ENCODE measurements around the gene MED1. TPM values are rescaled to one million over a fixed set of nuclear protein-coding genes. Genes with fewer than 3 reads are reported as not detected.
A peak's percentile ranks its signal among the peaks of the same experiment; 100 is the strongest.

Gene MED1
- total and polyA plus RNA-seq, 7 donors: 4.2 to 22.5 (median 18.3) TPM

DNA sequence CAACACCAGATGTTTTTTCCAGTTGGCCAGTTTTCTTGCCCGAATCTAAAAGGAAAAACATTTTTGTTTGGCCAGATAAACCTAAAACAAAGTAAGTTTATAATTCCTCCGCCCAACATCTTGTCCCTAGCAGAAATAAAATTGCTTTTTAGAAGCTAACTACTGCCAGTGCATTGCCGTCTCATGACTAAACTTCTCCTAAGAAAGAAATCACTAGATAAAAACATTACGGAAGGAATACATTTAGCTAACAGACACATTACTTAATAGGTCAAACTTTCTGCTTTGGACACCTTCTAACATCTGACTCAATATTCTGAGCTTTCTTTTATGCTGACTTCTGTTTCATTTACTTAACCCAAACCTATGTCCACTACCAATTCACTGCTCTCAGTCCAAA, 85.8 kb downstream of the MED1 start:
- H3K27ac ChIP-seq: peak overlapping the region; percentile 39 to 73 (median 56)
- no peak for DNase-seq
- peaks cover 0 to 33% (median 25%) of the 10 kb centered on the region in 4 donors for H3K4me1 ChIP-seq
- intact Hi-C loops (cut with DNase I): no loop called here
- TF ChIP-seq POLR2AphosphoS5 (IDR thresholded peaks at IDR 0.05) (peak in 1 of 4 donors; percentile 32), EP300 (IDR thresholded peaks at IDR 0.05) (no peak), POLR2A (IDR thresholded peaks at IDR 0.05) (no peak)
- TF ChIP-seq, protein P1, sequence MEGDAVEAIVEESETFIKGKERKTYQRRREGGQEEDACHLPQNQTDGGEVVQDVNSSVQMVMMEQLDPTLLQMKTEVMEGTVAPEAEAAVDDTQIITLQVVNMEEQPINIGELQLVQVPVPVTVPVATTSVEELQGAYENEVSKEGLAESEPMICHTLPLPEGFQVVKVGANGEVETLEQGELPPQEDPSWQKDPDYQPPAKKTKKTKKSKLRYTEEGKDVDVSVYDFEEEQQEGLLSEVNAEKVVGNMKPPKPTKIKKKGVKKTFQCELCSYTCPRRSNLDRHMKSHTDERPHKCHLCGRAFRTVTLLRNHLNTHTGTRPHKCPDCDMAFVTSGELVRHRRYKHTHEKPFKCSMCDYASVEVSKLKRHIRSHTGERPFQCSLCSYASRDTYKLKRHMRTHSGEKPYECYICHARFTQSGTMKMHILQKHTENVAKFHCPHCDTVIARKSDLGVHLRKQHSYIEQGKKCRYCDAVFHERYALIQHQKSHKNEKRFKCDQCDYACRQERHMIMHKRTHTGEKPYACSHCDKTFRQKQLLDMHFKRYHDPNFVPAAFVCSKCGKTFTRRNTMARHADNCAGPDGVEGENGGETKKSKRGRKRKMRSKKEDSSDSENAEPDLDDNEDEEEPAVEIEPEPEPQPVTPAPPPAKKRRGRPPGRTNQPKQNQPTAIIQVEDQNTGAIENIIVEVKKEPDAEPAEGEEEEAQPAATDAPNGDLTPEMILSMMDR (IDR thresholded peaks at IDR 0.05): no peak
- no peaks in the 10 kb centered on the region for H3K36me3 ChIP-seq
- WGBS, 2 donors: 69 to 78% methylated on average over 4 of the region's 4 CpGs
- peak overlapping the region in 1 of 4 donors; percentile 2 for H3K4me3 ChIP-seq
- no peaks in the 10 kb centered on the region for H3K9me3 ChIP-seq
- H3K27me3 ChIP-seq: no peaks in the 10 kb centered on the region

DNA sequence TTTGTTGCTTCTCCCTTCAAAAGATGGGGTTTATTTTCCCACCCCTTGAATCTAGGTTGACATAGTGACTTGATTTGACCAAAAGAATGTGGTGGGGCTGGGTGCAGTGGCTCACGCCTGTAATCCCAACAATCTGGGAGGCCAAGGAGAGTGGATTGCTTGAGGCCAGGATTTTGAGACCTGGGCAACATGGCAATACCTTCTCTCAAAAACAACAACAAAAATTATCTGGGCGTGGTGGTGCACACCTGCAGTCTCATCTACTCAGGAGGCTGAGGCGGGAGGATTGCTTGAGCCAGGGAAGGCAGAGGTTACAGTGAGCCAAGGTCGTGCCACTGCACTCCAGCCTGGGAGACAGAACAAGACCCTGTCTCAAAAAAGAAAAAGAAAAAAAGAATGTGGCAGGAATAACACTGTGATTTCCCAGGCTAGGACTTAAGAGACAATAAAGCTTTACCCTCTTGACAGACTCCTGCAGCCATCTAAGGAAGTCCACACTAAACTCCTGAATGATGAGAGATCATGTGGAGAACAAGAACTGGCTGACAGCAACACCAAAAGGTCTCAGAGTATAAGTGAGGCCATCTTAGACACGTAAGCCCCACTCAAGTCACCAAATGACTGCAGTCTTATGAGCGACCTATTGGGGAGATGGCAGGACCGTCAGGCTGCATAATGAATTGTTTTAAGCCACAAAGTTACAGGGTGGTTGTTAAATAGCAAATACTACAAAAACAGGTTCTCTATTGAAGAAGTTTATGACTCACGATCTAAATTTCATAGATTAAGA, 86.6 kb downstream of the MED1 start:
- Histone ChIP-seq H3K27me3 (no peaks in the 10 kb centered on the region), H3K27ac (peak overlapping the region; percentile 39 to 73 (median 56)), H3K4me3 (no peak overlapping the region), H3K4me1 (peaks cover 0 to 33% (median 25%) of the 10 kb centered on the region in 4 donors), H3K36me3 (no peaks in the 10 kb centered on the region), H3K9me3 (no peaks in the 10 kb centered on the region)
- no peak for DNase-seq
- no peak for TF ChIP-seq POLR2AphosphoS5 (IDR thresholded peaks at IDR 0.05)
- TF ChIP-seq, protein P1 (IDR thresholded peaks at IDR 0.05): no peak
- 89 to 91% methylated on average over 8 of the region's 8 CpGs for WGBS, 2 donors
- intact Hi-C loops (cut with DNase I): no loop called here

DNA sequence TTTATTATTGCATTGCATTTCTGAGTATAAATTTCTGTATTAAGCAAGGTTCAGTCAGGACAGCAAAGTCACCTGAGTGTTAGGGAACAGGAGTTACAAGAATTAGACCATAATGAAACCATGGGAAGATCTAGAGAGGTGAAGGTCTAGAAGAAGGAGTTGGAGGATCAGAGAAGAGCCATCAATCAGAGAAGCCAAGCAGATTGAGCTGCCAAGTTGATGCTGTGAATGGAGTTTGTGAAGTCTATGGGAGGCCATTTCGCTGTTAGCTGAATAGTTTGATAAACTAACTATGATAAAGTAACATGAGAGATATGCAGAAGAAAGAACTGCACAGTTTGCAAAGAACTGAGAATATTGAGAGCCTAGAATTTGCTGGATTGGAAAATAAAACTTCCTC, 90.0 kb downstream of the MED1 start:
- TF ChIP-seq, protein P1 (IDR thresholded peaks at IDR 0.05): no peak
- TF ChIP-seq POLR2A (IDR thresholded peaks at IDR 0.05) (no peak), EP300 (IDR thresholded peaks at IDR 0.05) (no peak), POLR2AphosphoS5 (IDR thresholded peaks at IDR 0.05) (no peak)
- Histone ChIP-seq H3K9me3 (no peaks in the 10 kb centered on the region), H3K27me3 (no peaks in the 10 kb centered on the region), H3K36me3 (no peaks in the 10 kb centered on the region), H3K4me3 (no peak overlapping the region), H3K4me1 (peaks cover 0 to 29% (median 20%) of the 10 kb centered on the region in 4 donors), H3K27ac (no peak overlapping the region)
- intact Hi-C loops (cut with DNase I): no loop called here
- 94 to 95% methylated on average over 1 of the region's 1 CpG for WGBS, 2 donors
- DNase-seq: no peak

DNA sequence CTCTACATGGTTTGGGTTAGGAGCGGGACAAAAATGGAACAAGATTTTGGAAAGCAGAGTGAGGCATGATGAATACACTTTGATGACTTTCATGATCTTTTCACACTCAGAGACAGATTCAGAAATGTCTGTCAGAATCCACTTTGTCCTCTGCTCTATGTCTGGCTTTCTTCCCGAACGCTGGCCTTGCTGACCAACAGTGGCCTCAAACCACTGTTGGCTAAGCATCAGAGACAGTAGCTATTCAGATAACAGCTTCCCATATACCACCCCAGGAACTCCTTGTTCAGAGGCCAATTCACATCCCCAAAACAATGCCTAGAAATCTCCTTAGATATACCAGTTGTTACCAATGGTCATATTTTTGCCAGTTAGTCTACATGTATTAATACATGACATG, 90.5 kb downstream of the MED1 start:
- H3K36me3 ChIP-seq: no peaks in the 10 kb centered on the region
- peaks cover 0 to 23% (median 14%) of the 10 kb centered on the region in 4 donors for H3K4me1 ChIP-seq
- no peak for DNase-seq
- H3K4me3 ChIP-seq: no peak overlapping the region
- no peaks in the 10 kb centered on the region for H3K9me3 ChIP-seq
- WGBS, 2 donors: 92 to 93% methylated on average over 3 of the region's 3 CpGs
- TF ChIP-seq POLR2A (IDR thresholded peaks at IDR 0.05): no peak
- TF ChIP-seq POLR2AphosphoS5 (IDR thresholded peaks at IDR 0.05): no peak
- TF ChIP-seq EP300 (IDR thresholded peaks at IDR 0.05): no peak
- TF ChIP-seq, protein P1 (IDR thresholded peaks at IDR 0.05): no peak
- intact Hi-C loops (cut with DNase I): no loop called here
- H3K27me3 ChIP-seq: no peaks in the 10 kb centered on the region
- H3K27ac ChIP-seq: no peak overlapping the region
